HepG2 (cell line): ENCODE measurements around the gene ART5. TPM values are rescaled to one million over a fixed set of nuclear protein-coding genes. Genes with fewer than 3 reads are reported as not detected.
"Not testable (repeated sequence)": the region's sequence is repeated elsewhere in the genome, so short reads cannot be mapped to it uniquely, and the experiment has no call there.

Experiments
- ATAC-seq: fragments of 200-7000 bp; cut with Tn5 transposase; 3 replicates; pipeline ENCODE4 v1.9.1; 2020; ENCODE audit warnings: mild to moderate bottlenecking, moderate library complexity
- BruUV-seq: library from RNA; stranded (reverse); fragments of 400-500 nt; replicated peaks from 2 replicates; lab custom pipeline; 2021; lab: Mats Ljungman, UMichigan
- CTCF ChIA-PET: fragments of 300-600 bp; formaldehyde crosslinking; extraction: SDS; loops from one replicate; lab custom pipeline; 2021; ENCODE audit warnings: low total read pairs, inconsistent platforms, low intra/inter-chr PET ratio; lab: Yijun Ruan, JAX
- POLR2A ChIA-PET: fragments of 350-600 bp; sonication (Branson Sonifier 250); formaldehyde crosslinking; loops from one replicate; lab custom pipeline; 2020; ENCODE audit warnings: antibody characterized with exemption, inconsistent platforms; lab: Yijun Ruan, JAX
- DNase-seq: peaks from one replicate; pipeline ENCODE4 v3.0.0-alpha.2; 2015; ENCODE audit warnings: low spot score
- FAIRE-seq: peaks from 3 replicates; lab custom pipeline; 2011; peaks lifted over from hg19 to GRCh38; lab: Jason Lieb, UNC
- H2AFZ ChIP-seq: one replicate; pipeline ENCODE4 v1.6.1; 2011; ENCODE audit warnings: low read length, inconsistent platforms
- H3K27ac ChIP-seq: fragments of 300-600 bp; 3 replicates; pipeline ENCODE4 v1.8.0; 2011; ENCODE audit warnings: mixed run types, mild to moderate bottlenecking, mixed read lengths, low read length, inconsistent platforms; ENCODE audit not compliant: insufficient read depth; ENCODE audit errors: extremely low read length
- H3K27me3 ChIP-seq, 2 experiments: fragments of 200-600 bp in 1 of 2; 2 replicates in 1 of 2; 3 replicates in 1 of 2; pipeline versions ENCODE4 v1.6.0 to v1.8.0; 2011; ENCODE audit warnings: low read length in 2 of 2, mild to moderate bottlenecking in 2 of 2, moderate library complexity in 2 of 2, inconsistent platforms in 1 of 2; ENCODE audit not compliant: insufficient read depth in 2 of 2, control insufficient read depth in 1 of 2
- H3K36me3 ChIP-seq, 2 experiments: fragments of 200-600 bp in 1 of 2; replicated peaks in 1 of 2; 2 replicates in 1 of 2; 3 replicates in 1 of 2; pipeline versions ENCODE4 v1.5.1 to v1.8.0; 2011; ENCODE audit warnings: low read length in 2 of 2, inconsistent platforms in 1 of 2; ENCODE audit not compliant: insufficient read depth in 2 of 2, control insufficient read depth in 1 of 2
- H3K4me1 ChIP-seq: 2 replicates; pipeline ENCODE4 v1.5.1; 2012; ENCODE audit warnings: low read length, inconsistent platforms; ENCODE audit not compliant: insufficient read depth
- H3K4me2 ChIP-seq: 2 replicates; pipeline ENCODE4 v1.6.0; 2011; ENCODE audit warnings: low read depth, low read length, inconsistent platforms
- H3K4me3 ChIP-seq, 3 experiments: fragments of 200-600 bp in 1 of 3; sonication (generic), shearing (Covaris generic) in 1 of 3; replicated peaks in 1 of 3; 2 replicates each; pipeline ENCODE4 v1.5.1; 2011 to 2016; ENCODE audit warnings: low read length in 3 of 3, inconsistent platforms in 2 of 3, low read depth in 2 of 3, mild to moderate bottlenecking in 2 of 3, control low read depth in 1 of 3, mixed read lengths in 1 of 3; ENCODE audit not compliant: insufficient read depth in 1 of 3
- H3K79me2 ChIP-seq: one replicate; pipeline ENCODE4 v1.6.1; 2011; ENCODE audit warnings: low read length, inconsistent platforms; ENCODE audit not compliant: insufficient read depth
- H3K9ac ChIP-seq: 2 replicates; pipeline ENCODE4 v1.6.0; 2011; ENCODE audit warnings: mild to moderate bottlenecking, low read depth, low read length, inconsistent platforms; ENCODE audit not compliant: insufficient read depth
- H3K9me3 ChIP-seq: 2 replicates; pipeline ENCODE4 v1.5.1; 2012; ENCODE audit warnings: mild to moderate bottlenecking, low read length
- H4K20me1 ChIP-seq: 2 replicates; pipeline ENCODE4 v1.6.0; 2011; ENCODE audit warnings: inconsistent platforms, mild to moderate bottlenecking, low read length, moderate library complexity; ENCODE audit not compliant: insufficient read depth
- WGBS: methylation state at CpG from one replicate; pipeline ENCODE4 v1.1.6; 2017; ENCODE audit warnings: low lambda C conversion rate; 5-methylcytosine and 5-hydroxymethylcytosine counted together
- in situ Hi-C: cut with HindIII; loops from 2 replicates; pipeline ENCODE4 v1.10.0; 2017; ENCODE audit warnings: low pct_unique_long_range_greater_than_20kb; ENCODE audit not compliant: extremely low pct_ligation_motif_present
- intact Hi-C: fragments of 100-400 bp; cut with micrococcal nuclease; formaldehyde crosslinking; loops from one replicate; pipeline ENCODE4 v1.10.0; 2022; ENCODE audit not compliant: unreplicated experiment
- polyA plus RNA-seq, 8 experiments: library from polyadenylated mRNA; depleted of rRNA in 3 of 8; stranded (reverse) in 7 of 8; unstranded in 1 of 8; fragments of >200 nt; fragmentation: Illumina TruSeq in 4 of 8; extraction: Trizol in 4 of 8; gene quantifications; 2 replicates each; pipeline versions ENCODE4 v1.2.1 to v1.2.3, GENCODE V29; 2011 to 2016; ENCODE audit warnings: low read depth in 4 of 8, missing spikeins in 1 of 8, mixed read lengths in 1 of 8; ENCODE audit not compliant: insufficient read depth in 1 of 8
- total RNA-seq, 5 experiments: library from RNA; depleted of rRNA; stranded (reverse); fragments of >200 nt; fragmentation: Illumina TruSeq; extraction: Trizol; gene quantifications; 2 replicates each; pipeline ENCODE4 v1.2.3, GENCODE V29; 2016; ENCODE audit warnings: low read depth in 1 of 5
- TF ChIP-seq, protein P1 (sequence below): sonication (generic); formaldehyde crosslinking; IDR thresholded peaks from 2 replicates; pipeline ENCODE4 v1.9.0; 2022; ENCODE audit warnings: low read depth, missing genetic modification reagents

The ART5 gene
- total and polyA plus RNA-seq, 2 of the 13 experiments (the other 11 are each of a cell fraction or from before 2014, with no cell fraction given), result 0.55 to 0.93 TPM

- TF ChIP-seq, protein P1, sequence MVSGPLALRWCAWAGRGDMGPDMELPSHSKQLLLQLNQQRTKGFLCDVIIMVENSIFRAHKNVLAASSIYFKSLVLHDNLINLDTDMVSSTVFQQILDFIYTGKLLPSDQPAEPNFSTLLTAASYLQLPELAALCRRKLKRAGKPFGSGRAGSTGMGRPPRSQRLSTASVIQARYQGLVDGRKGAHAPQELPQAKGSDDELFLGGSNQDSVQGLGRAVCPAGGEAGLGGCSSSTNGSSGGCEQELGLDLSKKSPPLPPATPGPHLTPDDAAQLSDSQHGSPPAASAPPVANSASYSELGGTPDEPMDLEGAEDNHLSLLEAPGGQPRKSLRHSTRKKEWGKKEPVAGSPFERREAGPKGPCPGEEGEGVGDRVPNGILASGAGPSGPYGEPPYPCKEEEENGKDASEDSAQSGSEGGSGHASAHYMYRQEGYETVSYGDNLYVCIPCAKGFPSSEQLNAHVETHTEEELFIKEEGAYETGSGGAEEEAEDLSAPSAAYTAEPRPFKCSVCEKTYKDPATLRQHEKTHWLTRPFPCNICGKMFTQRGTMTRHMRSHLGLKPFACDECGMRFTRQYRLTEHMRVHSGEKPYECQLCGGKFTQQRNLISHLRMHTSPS (CRISPR knock-in tag), result no peak
Measured at GRCh38 chr11:3604167-3604566, 37.6 kb downstream of the ART5 start (continued).

GRCh38 chr11:3600201-3600600 is 41.6 kb downstream of the ART5 start:
- H3K9me3 ChIP-seq, H3K79me2 ChIP-seq, FAIRE-seq, H3K9ac ChIP-seq, DNase-seq, H3K4me1 ChIP-seq, CTCF ChIA-PET, POLR2A ChIA-PET, H3K36me3 ChIP-seq, H3K4me2 ChIP-seq, H3K27ac ChIP-seq, H3K4me3 ChIP-seq, BruUV-seq, in situ Hi-C loops, ATAC-seq, H2AFZ ChIP-seq, H4K20me1 ChIP-seq: not testable (repeated sequence)
- 29% methylated on average over 10 of the region's 10 CpGs for WGBS
- intact Hi-C loops, result loop anchor here (10.0 kb wide), 1 partner anchor 145 kb away; no protein-coding TSS in a partner anchor
- H3K27me3 ChIP-seq, result peaks cover 1 to 13% of the 10 kb centered on the region in 2 experiments; a peak in 3 of 5 replicates

GRCh38 chr11:3597743-3598142 is 44.0 kb downstream of the ART5 start:
- ATAC-seq, H3K9ac ChIP-seq, H3K36me3 ChIP-seq, BruUV-seq, H3K27me3 ChIP-seq, H3K4me3 ChIP-seq, DNase-seq, H3K4me2 ChIP-seq, H4K20me1 ChIP-seq, H3K9me3 ChIP-seq, H3K79me2 ChIP-seq, H2AFZ ChIP-seq, H3K4me1 ChIP-seq, in situ Hi-C loops, FAIRE-seq, CTCF ChIA-PET, H3K27ac ChIP-seq, intact Hi-C loops, POLR2A ChIA-PET: not testable (repeated sequence)
- WGBS, result 52% methylated on average over 15 of the region's 15 CpGs

DNA sequence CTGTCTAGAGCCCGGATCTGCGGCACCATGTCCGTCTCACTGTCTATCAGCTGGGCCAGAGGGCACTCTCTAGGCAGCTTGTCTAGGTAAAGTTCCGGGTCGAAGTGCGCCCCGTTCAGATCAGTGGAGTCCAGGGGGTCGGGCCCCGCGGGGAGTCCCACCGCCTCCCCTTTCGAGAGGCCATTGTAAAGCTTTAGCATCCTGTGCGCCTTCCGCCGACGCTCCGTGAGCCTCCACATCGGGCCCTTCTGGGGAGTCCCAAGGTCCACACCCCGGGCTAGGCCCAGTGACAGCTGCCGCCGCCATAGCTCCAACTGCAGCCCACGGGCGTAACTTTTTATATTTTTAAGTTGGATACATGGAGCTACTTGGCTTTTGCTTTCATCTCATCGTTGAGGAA is 50.5 kb downstream of the ART5 start:
- ATAC-seq, DNase-seq, H3K9me3 ChIP-seq, CTCF ChIA-PET, intact Hi-C loops, H3K27me3 ChIP-seq, POLR2A ChIA-PET, H3K4me1 ChIP-seq, BruUV-seq, H3K4me2 ChIP-seq, H4K20me1 ChIP-seq, H2AFZ ChIP-seq, H3K79me2 ChIP-seq, FAIRE-seq, H3K36me3 ChIP-seq, in situ Hi-C loops, H3K9ac ChIP-seq, H3K27ac ChIP-seq, H3K4me3 ChIP-seq: not testable (repeated sequence)
- 50% methylated on average over 14 of the region's 24 CpGs for WGBS
